HepG2 (cell line): Measurements from ENCODE around the gene ST6GALNAC3.

ENCODE experiments used
- ATF3 ChIP-seq: sonication (generic); formaldehyde crosslinking; IDR thresholded peaks from 2 replicates; pipeline ENCODE4 v1.4.0; 2020; ENCODE audit warnings: missing genetic modification reagents
- FOXK2 ChIP-seq: fragments of 450-650 bp; IDR thresholded peaks from 2 replicates; pipeline ENCODE4 v1.6.1; 2016
- KAT8 ChIP-seq: IDR thresholded peaks from 2 replicates; pipeline ENCODE4 v1.6.1; 2016; ENCODE audit warnings: missing genetic modification reagents, missing compliant biosample characterization
- ZNF800 ChIP-seq: sonication (generic); formaldehyde crosslinking; IDR thresholded peaks from 2 replicates; pipeline ENCODE4 v1.4.0; 2020; ENCODE audit warnings: missing genetic modification reagents

GRCh38 chr1:76601465-76601864 is 526.9 kb downstream of the ST6GALNAC3 start:
- TF ChIP-seq KAT8 (no peak), ZNF800 (CRISPR knock-in tag) (no peak), FOXK2 (no peak), ATF3 (CRISPR knock-in tag) (no peak)
